Aorta (tissue), 5 donors: ENCODE data around the gene CFAP97D1. TPM values are rescaled to one million over a fixed set of nuclear protein-coding genes. Genes with fewer than 3 reads are reported as not detected.

ENCODE experiments used
- ATAC-seq: fragments of 200-7000 bp; cut with Tn5 transposase; one replicate; pipeline ENCODE4 v1.9.1; 2022; ENCODE audit warnings: moderate library complexity; ENCODE audit not compliant: low FRiP score
- DNase-seq, 2 donors: peaks; one replicate each; pipeline ENCODE4 v3.0.0-alpha.2; 2020
- H3K27ac ChIP-seq, 2 donors: one replicate each; pipeline ENCODE4 v1.5.1; 2013; ENCODE audit warnings: low read length in 2 of 2, mild to moderate bottlenecking in 2 of 2, moderate library complexity in 2 of 2, control low read depth in 1 of 2, inconsistent platforms in 1 of 2, low read depth in 1 of 2
- H3K27me3 ChIP-seq, 2 donors: one replicate each; pipeline ENCODE4 v1.6.1; 2013; ENCODE audit warnings: control low read depth in 1 of 2, low read length in 1 of 2, mild to moderate bottlenecking in 1 of 2, moderate library complexity in 1 of 2; ENCODE audit not compliant: insufficient read depth in 2 of 2, control insufficient read depth in 1 of 2
- H3K36me3 ChIP-seq, 2 donors: one replicate each; pipeline ENCODE4 v1.6.1; 2013; ENCODE audit warnings: control low read depth in 1 of 2, low read length in 1 of 2, mild to moderate bottlenecking in 1 of 2; ENCODE audit not compliant: insufficient read depth in 2 of 2, control insufficient read depth in 1 of 2
- H3K4me1 ChIP-seq, 2 donors: one replicate each; pipeline ENCODE4 v1.6.1; 2013; ENCODE audit warnings: low read length in 2 of 2, control low read depth in 1 of 2, mild to moderate bottlenecking in 1 of 2, moderate library complexity in 1 of 2; ENCODE audit not compliant: insufficient read depth in 2 of 2, control insufficient read depth in 1 of 2
- H3K4me3 ChIP-seq, 2 donors: one replicate each; pipeline ENCODE4 v1.5.1; 2013; ENCODE audit warnings: low read length in 2 of 2, control low read depth in 1 of 2, mild to moderate bottlenecking in 1 of 2
- H3K9me3 ChIP-seq: one replicate; pipeline ENCODE4 v1.6.1; 2013; ENCODE audit warnings: mild to moderate bottlenecking, low read length; ENCODE audit not compliant: control insufficient read depth
- WGBS, 2 donors: extraction: QIAGEN DNeasy Blood & Tissue Kit; methylation state at CpG; one replicate each; pipeline ENCODE4 v1.1.7; 2013; 5-methylcytosine and 5-hydroxymethylcytosine counted together
- intact Hi-C, 2 donors: fragments of 100-400 bp; cut with DNase I; formaldehyde crosslinking; loops; one replicate each; pipeline versions ENCODE4 v1.14.2 to v1.15.0; 2022
- long read RNA-seq, 2 donors: library from polyadenylated mRNA; unstranded; transcript quantifications; one replicate each; pipeline ENCODE4 v2.0.0, GENCODE V29; 2020 to 2021
- polyA plus RNA-seq, 2 donors: library from polyadenylated mRNA; stranded (reverse); fragments of 200-250 nt; gene quantifications; one replicate each; pipeline ENCODE4 v1.2.3, GENCODE V29; 2013
- total RNA-seq, 2 donors: library from RNA; stranded (reverse); fragmentation: NEBNext Ultra II Directional; extraction: Animal tissue kit (Norgen Biotek cat#: 25700); gene quantifications; one replicate each; pipeline ENCODE4 v1.2.1, GENCODE V29; 2021
- donor health status: healthy with polysubstance abuse.
- donor health status: Bipolar disorder and iron deficiency.
- donor health status: DM: no; HTN: no; CAD: no.
- donor health status: DM: no; HTN: no; CAD: no.
- donor health status: DM: yes; HTN: yes; CAD: no.

CFAP97D1 gene
- total RNA-seq (not detected), polyA plus RNA-seq (under 1 TPM in 1 of 2 donors, not detected in 1; 0.25 TPM)
- long read RNA-seq, donor 1, result 0 reads
- long read RNA-seq, donor 2, result 0 reads

GRCh38 chr17:43780135-43780534, at the start of gene CFAP97D1:
Gene CFAP97D1, plus strand, starts transcription at chr17:43780435. Its CDS starts 28 bp downstream, at chr17:43780463.
- Histone ChIP-seq H3K4me1 (peaks cover 0 to 4% of the 10 kb centered on the region in 2 donors), H3K9me3 (no peaks in the 10 kb centered on the region), H3K36me3 (peaks cover 0 to 1% of the 10 kb centered on the region in 2 donors), H3K27me3 (no peaks in the 10 kb centered on the region), H3K27ac (peak within 1 kb of the TSS in 1 of 2 donors; percentile 55), H3K4me3 (peak within 1 kb of the TSS; percentile 39 to 46)
- no peak for DNase-seq
- intact Hi-C loops, result loop anchor here (5.0 kb wide), 1 partner anchor 52 kb away; the partner anchor contains the start of gene MPP3 (in 2 of the 2)
- ATAC-seq, result no peak
- WGBS, 2 donors, result 77 to 81% methylated on average over 7 of the region's 7 CpGs

GRCh38 chr17:43732958-43733357, 47.3 kb upstream of the CFAP97D1 start:
- no peak overlapping the region for H3K4me3 ChIP-seq
- H3K27me3 ChIP-seq, result no peaks in the 10 kb centered on the region
- WGBS, 2 donors, result 98% methylated on average over 2 of the region's 2 CpGs
- DNase-seq (no peak), ATAC-seq (no peak)
- H3K9me3 ChIP-seq, result no peaks in the 10 kb centered on the region
- H3K4me1 ChIP-seq, result peaks cover 0 to 3% of the 10 kb centered on the region in 2 donors
- no peak overlapping the region for H3K27ac ChIP-seq
- intact Hi-C loops, result no loop called here
- no peaks in the 10 kb centered on the region for H3K36me3 ChIP-seq

- Histone ChIP-seq H3K27me3 (no peaks in the 10 kb centered on the region), H3K4me1 (peaks cover 0 to 3% of the 10 kb centered on the region in 2 donors), H3K36me3 (no peaks in the 10 kb centered on the region), H3K9me3 (no peaks in the 10 kb centered on the region), H3K27ac (no peak overlapping the region), H3K4me3 (no peak overlapping the region)
- DNase-seq, result no peak
- intact Hi-C loops, result no loop called here
- ATAC-seq, result no peak
- 21 to 38% methylated on average over 1 of the region's 1 CpG for WGBS, 2 donors
These were observed 46.3 kb upstream of the CFAP97D1 start for GRCh38 chr17:43733956-43734355.

- Histone ChIP-seq H3K27ac (no peak overlapping the region), H3K36me3 (no peaks in the 10 kb centered on the region), H3K4me3 (no peak overlapping the region), H3K9me3 (no peaks in the 10 kb centered on the region), H3K27me3 (no peaks in the 10 kb centered on the region), H3K4me1 (peaks cover 0 to 3% of the 10 kb centered on the region in 2 donors)
- 4 to 6% methylated on average over 5 of the region's 5 CpGs for WGBS, 2 donors
- ATAC-seq (peak; percentile 56), DNase-seq (no peak)
- intact Hi-C loops, result no loop called here
These were observed 45.9 kb upstream of the CFAP97D1 start for GRCh38 chr17:43734376-43734775.

GRCh38 chr17:43736389-43736788, 43.8 kb upstream of the CFAP97D1 start:
- ATAC-seq, result no peak
- DNase-seq, result no peak
- no peak overlapping the region for H3K27ac ChIP-seq
- H3K27me3 ChIP-seq, result no peaks in the 10 kb centered on the region
- H3K9me3 ChIP-seq, result no peaks in the 10 kb centered on the region
- intact Hi-C loops, result no loop called here
- WGBS, 2 donors, result 88 to 90% methylated on average over 2 of the region's 2 CpGs
- no peaks in the 10 kb centered on the region for H3K36me3 ChIP-seq
- peaks cover 0 to 3% of the 10 kb centered on the region in 2 donors for H3K4me1 ChIP-seq
- no peak overlapping the region for H3K4me3 ChIP-seq

DNA sequence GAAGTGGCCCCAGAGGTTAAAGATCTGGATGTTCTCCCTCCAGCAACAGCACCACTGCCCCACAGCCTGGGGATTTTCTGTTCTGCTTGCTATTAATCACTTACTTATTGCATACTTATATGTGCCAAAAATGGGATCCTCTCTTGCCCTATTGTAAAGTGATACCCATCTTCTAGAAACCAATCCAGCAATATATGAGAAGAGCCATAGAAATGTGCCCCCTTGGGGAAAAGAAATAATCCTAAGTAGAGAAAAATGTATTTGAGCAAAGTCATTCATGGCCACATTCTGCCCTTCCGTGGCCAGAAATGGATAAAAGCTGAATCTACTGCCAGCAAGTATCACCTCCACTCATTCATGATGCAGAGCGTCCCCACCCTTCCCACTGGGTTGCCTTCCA, 42.5 kb upstream of the CFAP97D1 start:
- H3K36me3 ChIP-seq, result no peaks in the 10 kb centered on the region
- peaks cover 0 to 3% of the 10 kb centered on the region in 2 donors for H3K4me1 ChIP-seq
- H3K27ac ChIP-seq, result no peak overlapping the region
- H3K27me3 ChIP-seq, result no peaks in the 10 kb centered on the region
- H3K9me3 ChIP-seq, result no peaks in the 10 kb centered on the region
- 78 to 86% methylated on average over 2 of the region's 2 CpGs for WGBS, 2 donors
- intact Hi-C loops, result no loop called here
- DNase-seq (no peak), ATAC-seq (no peak)
- no peak overlapping the region for H3K4me3 ChIP-seq

DNA sequence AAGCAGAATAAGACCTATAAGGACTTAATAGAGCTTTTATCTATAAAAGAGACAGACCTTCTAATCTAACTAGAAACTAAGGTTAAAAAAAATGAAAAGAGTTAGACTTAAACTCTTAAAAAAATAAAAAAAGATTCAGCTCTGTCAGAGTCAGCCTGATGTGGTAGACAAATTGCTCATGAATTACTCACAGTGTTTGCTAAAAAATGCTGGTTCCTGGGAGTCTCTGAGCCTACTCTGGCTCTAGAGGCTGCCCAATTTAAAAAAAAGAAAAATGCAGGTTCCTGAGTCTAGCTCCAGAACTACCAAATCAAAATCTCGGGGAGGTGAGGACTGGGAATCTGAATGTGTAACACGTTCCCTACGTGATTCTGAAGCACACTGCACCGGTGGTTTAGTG, 39.7 kb upstream of the CFAP97D1 start:
- intact Hi-C loops, result no loop called here
- no peaks in the 10 kb centered on the region for H3K4me1 ChIP-seq
- ATAC-seq, result no peak
- H3K36me3 ChIP-seq, result no peaks in the 10 kb centered on the region
- H3K9me3 ChIP-seq, result no peaks in the 10 kb centered on the region
- no peak for DNase-seq
- no peak overlapping the region for H3K27ac ChIP-seq
- no peaks in the 10 kb centered on the region for H3K27me3 ChIP-seq
- H3K4me3 ChIP-seq, result no peak overlapping the region
- 10 to 15% methylated on average over 4 of the region's 4 CpGs for WGBS, 2 donors

DNA sequence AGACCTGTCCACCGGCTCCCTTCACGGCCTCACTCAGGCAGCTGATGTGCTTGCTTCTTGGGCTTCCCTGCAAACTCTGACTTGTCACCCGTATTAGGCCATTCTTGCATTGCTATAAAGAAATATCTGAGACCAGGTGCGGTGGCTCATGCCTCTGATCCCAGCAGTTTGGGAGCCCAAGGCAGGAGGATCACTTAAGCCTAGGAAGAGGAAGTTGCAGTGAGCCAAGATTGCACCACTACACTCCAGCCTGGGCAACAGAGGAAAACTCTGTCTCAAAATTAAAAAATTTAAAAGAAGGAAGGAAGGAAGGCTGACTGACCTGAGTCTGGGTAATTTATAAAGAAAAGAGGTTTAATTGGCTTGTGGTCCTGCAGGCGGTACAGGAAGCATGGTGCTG, 38.6 kb upstream of the CFAP97D1 start:
- Histone ChIP-seq H3K4me3 (no peak overlapping the region), H3K4me1 (no peaks in the 10 kb centered on the region), H3K27me3 (no peaks in the 10 kb centered on the region), H3K36me3 (no peaks in the 10 kb centered on the region), H3K27ac (no peak overlapping the region), H3K9me3 (no peaks in the 10 kb centered on the region)
- ATAC-seq, result no peak
- no peak for DNase-seq
- 95 to 97% methylated on average over 5 of the region's 5 CpGs for WGBS, 2 donors
- intact Hi-C loops, result no loop called here

GRCh38 chr17:43745541-43745940, 34.7 kb upstream of the CFAP97D1 start:
- Histone ChIP-seq H3K27ac (peak overlapping the region in 1 of 2 donors; percentile 50), H3K4me1 (no peaks in the 10 kb centered on the region), H3K36me3 (no peaks in the 10 kb centered on the region), H3K27me3 (no peaks in the 10 kb centered on the region), H3K4me3 (no peak overlapping the region), H3K9me3 (no peaks in the 10 kb centered on the region)
- intact Hi-C loops, result no loop called here
- 1 to 2% methylated on average over 6 of the region's 6 CpGs for WGBS, 2 donors
- peak; percentile 51 for ATAC-seq
- no peak for DNase-seq
